ENCODE results near the gene IL17C.

The IL17C gene

DNA sequence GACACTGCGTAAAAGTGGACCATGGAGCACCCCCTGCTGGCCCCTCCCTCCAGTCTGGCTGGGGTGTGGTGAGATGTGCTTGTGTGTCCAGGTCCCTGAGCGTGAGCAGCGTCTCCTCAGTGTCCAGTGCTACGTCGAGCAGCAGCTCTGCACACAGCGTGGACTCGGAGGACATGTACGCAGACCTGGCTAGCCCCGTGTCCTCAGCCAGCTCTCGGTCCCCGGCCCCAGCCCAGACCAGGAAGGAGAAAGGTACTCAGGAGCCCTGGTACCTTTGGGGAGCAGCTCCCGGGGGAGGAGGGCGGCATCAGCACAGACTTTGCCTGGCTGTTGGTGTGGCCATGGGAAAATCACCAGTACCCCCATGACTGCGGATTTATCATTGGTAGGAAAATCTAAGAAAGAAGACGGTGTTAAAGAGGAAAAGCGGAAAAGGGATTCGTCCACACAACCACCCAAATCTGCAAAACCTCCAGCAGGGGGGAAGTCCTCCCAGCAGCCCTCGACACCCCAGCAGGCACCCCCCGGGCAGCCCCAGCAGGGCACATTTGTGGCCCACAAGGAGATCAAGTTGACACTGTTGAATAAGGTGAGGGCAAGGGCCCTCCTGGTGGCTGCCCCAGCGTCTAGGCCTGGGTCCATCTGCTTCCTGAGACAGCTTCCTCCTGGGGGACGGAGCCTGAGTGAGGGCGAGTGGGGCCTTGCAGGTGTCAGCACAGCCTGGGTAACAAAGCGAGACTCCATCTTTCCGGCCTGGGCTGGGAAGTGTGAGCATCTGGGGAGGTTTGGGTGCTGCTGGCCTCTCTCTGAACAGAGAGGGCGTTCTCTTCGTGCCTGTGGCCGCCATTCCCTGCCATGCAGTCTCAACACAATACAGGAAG is 10.6 kb upstream of the IL17C start:
- Mint-ChIP-seq H3K27me3 (no peaks in the 10 kb centered on the region), H3K4me3 (no peak overlapping the region), H3K27ac (no peak overlapping the region), H3K36me3 (ENCODE audit: low read depth) (peaks cover 98% of the 10 kb centered on the region), H3K9me3 (no peaks in the 10 kb centered on the region), H3K4me1 (ENCODE audit: low read depth) (peaks cover 10% of the 10 kb centered on the region)
- intact Hi-C loops (cut with micrococcal nuclease): no loop called here

DNA sequence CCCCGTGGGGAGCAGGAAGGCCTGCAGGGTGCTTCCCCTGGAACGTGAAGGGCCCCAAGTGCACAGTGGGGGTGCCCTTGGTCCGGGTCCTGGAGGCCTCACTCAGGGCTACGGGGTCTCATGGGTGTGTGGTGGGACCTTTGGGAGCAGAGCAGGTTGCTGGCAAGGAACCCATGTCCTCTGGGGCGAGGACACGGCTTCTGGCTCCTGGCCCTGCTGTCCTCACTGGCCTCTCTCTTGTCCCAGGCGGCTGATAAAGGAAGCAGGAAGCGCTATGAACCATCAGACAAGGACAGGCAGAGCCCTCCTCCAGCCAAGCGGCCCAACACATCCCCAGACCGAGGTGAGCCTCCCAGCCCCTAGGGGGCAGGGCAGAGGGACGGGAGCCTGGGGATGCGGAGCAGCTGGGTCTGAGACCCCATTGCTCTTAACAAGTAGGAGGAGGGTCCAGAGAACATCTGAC is 9.8 kb upstream of the IL17C start:
- H3K4me3 Mint-ChIP-seq: no peak overlapping the region
- H3K27me3 Mint-ChIP-seq: no peaks in the 10 kb centered on the region
- H3K36me3 Mint-ChIP-seq (ENCODE audit: low read depth): peaks cover 97% of the 10 kb centered on the region
- H3K9me3 Mint-ChIP-seq: no peaks in the 10 kb centered on the region
- intact Hi-C loops (cut with micrococcal nuclease): no loop called here
- H3K4me1 Mint-ChIP-seq (ENCODE audit: low read depth): peaks cover 12% of the 10 kb centered on the region
- no peak overlapping the region for H3K27ac Mint-ChIP-seq

DNA sequence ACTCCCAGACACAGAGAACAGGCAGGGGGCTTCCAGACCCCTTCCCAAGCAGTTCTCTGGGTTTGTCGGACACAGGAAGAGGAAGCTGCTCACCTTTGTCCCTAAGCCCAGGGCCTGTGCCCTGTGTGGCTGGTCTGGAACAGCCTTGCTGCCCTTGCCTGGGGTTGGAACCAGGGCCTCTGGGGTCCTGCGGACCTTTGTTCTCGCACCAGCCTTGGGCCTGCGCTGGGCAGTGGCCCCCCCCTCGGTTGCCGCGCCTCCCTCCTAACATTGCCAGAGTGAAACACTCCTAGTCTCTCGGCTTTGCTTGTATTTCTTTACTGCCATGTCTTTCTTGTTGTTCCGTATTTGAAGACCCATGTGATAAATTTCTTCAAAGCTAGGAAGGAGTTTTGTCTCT is 8.5 kb upstream of the IL17C start:
- Mint-ChIP-seq H3K36me3 (ENCODE audit: low read depth) (peaks cover 84% of the 10 kb centered on the region), H3K4me1 (ENCODE audit: low read depth) (peaks cover 22% of the 10 kb centered on the region), H3K4me3 (no peak overlapping the region), H3K27ac (no peak overlapping the region), H3K9me3 (no peaks in the 10 kb centered on the region), H3K27me3 (no peaks in the 10 kb centered on the region)
- intact Hi-C loops (cut with micrococcal nuclease): loop anchor here (10.0 kb wide), 2 partner anchors 45 to 55 kb away; partner anchors contain the start of gene SNAI3

DNA sequence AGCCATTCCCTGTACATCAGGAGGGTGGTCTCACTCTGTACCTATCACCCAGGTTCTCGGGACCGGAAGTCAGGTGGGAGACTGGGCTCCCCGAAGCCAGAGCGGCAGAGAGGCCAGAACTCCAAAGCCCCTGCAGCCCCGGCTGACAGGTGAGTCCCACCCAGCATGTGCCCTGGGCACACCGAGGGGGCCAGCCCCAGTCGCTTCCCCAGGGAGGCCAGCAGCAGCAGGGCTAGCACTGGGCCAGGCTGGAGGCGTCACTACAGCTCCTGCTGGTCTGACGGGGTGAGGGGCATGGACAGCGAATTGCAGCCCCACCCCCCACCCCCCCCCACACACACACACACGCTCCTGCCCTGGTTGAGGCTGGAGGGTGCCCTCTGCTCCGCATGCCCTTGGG is 7.9 kb upstream of the IL17C start:
- Mint-ChIP-seq H3K4me1 (ENCODE audit: low read depth) (peaks cover 28% of the 10 kb centered on the region), H3K36me3 (ENCODE audit: low read depth) (peaks cover 78% of the 10 kb centered on the region), H3K9me3 (no peaks in the 10 kb centered on the region), H3K27me3 (peaks cover 3% of the 10 kb centered on the region), H3K27ac (no peak overlapping the region), H3K4me3 (no peak overlapping the region)
- intact Hi-C loops (cut with micrococcal nuclease): loop anchor here (10.0 kb wide), 2 partner anchors 46 to 54 kb away; partner anchors contain the start of gene SNAI3

DNA sequence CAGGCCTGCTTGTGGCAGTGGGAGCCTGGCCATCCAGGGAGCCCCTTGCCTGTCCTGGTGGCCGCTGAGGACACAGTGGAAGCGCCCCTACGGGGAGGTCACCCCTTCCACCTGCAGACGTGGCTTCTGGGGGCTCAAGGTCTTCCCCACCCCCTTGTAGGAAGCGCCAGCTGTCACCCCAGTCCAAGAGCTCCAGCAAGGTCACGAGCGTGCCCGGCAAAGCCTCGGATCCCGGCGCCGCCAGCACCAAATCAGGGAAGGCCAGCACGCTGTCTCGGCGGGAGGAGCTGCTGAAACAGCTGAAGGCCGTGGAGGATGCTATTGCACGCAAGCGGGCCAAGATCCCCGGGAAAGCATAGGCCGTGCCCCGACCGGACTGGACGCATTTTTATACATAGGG is 7.4 kb upstream of the IL17C start:
- peaks cover 8% of the 10 kb centered on the region for H3K27me3 Mint-ChIP-seq
- no peak overlapping the region for H3K27ac Mint-ChIP-seq
- H3K4me3 Mint-ChIP-seq: no peak overlapping the region
- peaks cover 33% of the 10 kb centered on the region for H3K4me1 Mint-ChIP-seq (ENCODE audit: low read depth)
- peaks cover 73% of the 10 kb centered on the region for H3K36me3 Mint-ChIP-seq (ENCODE audit: low read depth)
- no peaks in the 10 kb centered on the region for H3K9me3 Mint-ChIP-seq
- intact Hi-C loops (cut with micrococcal nuclease): loop anchor here (10.0 kb wide), 2 partner anchors 46 to 54 kb away; partner anchors contain the start of gene SNAI3

DNA sequence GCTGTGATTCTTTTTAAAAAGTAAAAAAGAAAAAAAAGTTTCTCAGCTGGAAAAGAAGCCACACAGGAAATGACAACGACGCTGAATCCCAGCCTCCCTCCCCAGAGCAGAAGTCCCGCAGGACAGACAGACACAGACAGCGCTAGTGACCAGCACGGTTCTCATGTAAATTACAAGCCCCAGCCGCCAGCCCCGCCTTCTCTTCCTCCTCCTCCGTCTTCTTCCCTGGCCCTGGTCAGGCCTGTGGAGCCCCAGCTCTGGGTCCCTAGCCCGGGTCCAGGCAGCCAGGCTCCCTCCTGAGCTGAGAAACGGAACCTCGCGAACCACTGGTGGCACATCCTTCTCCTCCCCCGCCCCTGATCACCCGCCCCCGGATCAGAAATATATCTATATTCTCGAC is 7.0 kb upstream of the IL17C start:
- H3K4me3 Mint-ChIP-seq: no peak overlapping the region
- intact Hi-C loops (cut with micrococcal nuclease): loop anchor here (10.0 kb wide), 2 partner anchors 47 to 53 kb away; partner anchors contain the start of gene SNAI3
- peaks cover 13% of the 10 kb centered on the region for H3K27me3 Mint-ChIP-seq
- peaks cover 69% of the 10 kb centered on the region for H3K36me3 Mint-ChIP-seq (ENCODE audit: low read depth)
- no peak overlapping the region for H3K27ac Mint-ChIP-seq
- no peaks in the 10 kb centered on the region for H3K9me3 Mint-ChIP-seq
- peaks cover 38% of the 10 kb centered on the region for H3K4me1 Mint-ChIP-seq (ENCODE audit: low read depth)

DNA sequence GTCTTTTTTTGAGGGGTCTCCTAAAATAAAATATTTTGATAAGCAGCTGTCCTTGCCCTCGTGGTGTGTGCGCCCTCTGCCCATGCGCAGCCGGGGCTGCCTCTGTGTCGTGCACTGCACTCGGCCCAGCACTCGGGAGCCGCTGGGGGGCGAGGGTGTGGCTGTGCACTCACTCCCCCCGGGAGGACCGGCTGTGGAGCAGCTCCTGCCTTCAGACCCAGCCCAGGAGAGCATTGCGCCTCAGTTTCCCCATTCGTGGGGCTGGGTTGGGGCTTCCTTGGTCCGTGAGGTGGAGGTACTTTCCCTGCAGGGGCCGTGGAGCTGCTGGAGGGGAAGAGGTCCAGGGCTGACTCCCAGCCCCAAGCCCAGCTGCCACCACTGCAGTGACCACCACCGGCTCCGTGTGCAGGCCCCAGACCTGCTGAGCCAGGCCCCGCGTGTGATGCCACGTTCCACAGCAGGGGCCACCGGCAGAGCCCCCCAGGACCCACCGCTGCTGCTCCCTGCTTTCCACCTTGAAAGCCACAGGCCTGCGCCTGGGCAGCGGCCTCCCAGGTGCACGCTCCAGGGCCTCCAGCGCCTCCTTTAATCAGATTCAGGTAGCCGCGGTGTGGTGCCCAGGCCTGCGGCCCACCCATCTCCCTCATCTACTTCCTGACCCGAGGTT is 6.3 kb upstream of the IL17C start:
- Mint-ChIP-seq H3K27ac (no peak overlapping the region), H3K9me3 (no peaks in the 10 kb centered on the region)
- intact Hi-C loops (cut with micrococcal nuclease): loop anchor here (10.0 kb wide), 2 partner anchors 47 to 53 kb away; partner anchors contain the start of gene SNAI3

DNA sequence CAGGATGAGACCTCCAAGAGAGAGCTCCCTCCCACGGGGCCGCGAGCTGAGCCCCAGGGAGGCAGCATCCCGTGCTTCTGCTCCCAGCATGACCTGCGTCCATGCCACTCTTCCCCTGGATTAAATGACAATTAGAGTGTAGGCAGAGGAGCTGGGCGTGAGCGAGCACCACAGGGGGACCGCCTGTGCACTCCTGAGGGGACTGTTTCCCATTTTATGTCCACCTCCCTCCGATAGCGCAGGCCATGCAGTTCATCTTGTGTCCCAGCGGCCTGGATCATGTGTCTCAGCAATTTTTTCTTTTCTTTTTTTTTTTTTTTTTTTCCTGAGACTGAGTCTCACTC is 5.8 kb upstream of the IL17C start:
- intact Hi-C loops (cut with micrococcal nuclease): loop anchor here (10.0 kb wide), 2 partner anchors 48 to 52 kb away; partner anchors contain the start of gene SNAI3
- Mint-ChIP-seq H3K4me3 (no peak overlapping the region), H3K9me3 (no peaks in the 10 kb centered on the region), H3K4me1 (ENCODE audit: low read depth) (peaks cover 46% of the 10 kb centered on the region), H3K27me3 (peaks cover 21% of the 10 kb centered on the region), H3K36me3 (ENCODE audit: low read depth) (peaks cover 57% of the 10 kb centered on the region), H3K27ac (no peak overlapping the region)

More for the DNA sequence above, 6.3 kb upstream of the IL17C start:
- H3K4me1 Mint-ChIP-seq (ENCODE audit: low read depth): peaks cover 41% of the 10 kb centered on the region
- H3K4me3 Mint-ChIP-seq: no peak overlapping the region
- H3K27me3 Mint-ChIP-seq: peaks cover 16% of the 10 kb centered on the region
- H3K36me3 Mint-ChIP-seq (ENCODE audit: low read depth): peaks cover 62% of the 10 kb centered on the region

DNA sequence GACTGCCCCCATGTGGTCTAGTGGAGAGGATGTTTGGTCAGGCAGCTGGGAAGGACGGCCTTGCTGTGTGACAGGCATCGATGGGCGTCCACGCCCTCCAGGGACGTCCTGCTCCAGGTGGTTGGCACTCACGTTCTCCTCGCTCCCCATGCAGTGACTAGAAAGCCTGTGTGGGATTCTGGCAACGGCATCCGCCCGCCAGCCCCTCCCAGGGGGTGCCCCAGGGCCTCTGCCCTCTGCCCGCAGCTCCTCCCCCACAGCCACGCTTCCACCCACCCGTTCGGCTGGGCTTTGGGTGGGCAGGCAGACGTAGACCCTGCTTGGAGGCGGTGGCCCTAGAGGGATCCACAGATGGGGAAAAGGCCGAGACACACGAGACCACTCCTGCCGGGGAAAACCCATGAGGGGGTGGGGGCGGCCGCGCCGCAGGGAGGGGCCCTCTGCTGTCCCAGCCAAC is 4.7 kb upstream of the IL17C start:
- intact Hi-C loops (cut with micrococcal nuclease): loop anchor here (10.0 kb wide), 2 partner anchors 49 to 51 kb away; partner anchors contain the start of gene SNAI3
- peaks cover 46% of the 10 kb centered on the region for H3K36me3 Mint-ChIP-seq (ENCODE audit: low read depth)
- H3K4me3 Mint-ChIP-seq: peak overlapping the region; percentile 88
- H3K27me3 Mint-ChIP-seq: peaks cover 32% of the 10 kb centered on the region
- no peaks in the 10 kb centered on the region for H3K9me3 Mint-ChIP-seq
- peaks cover 58% of the 10 kb centered on the region for H3K4me1 Mint-ChIP-seq (ENCODE audit: low read depth)
- peak overlapping the region; percentile 83 for H3K27ac Mint-ChIP-seq

DNA sequence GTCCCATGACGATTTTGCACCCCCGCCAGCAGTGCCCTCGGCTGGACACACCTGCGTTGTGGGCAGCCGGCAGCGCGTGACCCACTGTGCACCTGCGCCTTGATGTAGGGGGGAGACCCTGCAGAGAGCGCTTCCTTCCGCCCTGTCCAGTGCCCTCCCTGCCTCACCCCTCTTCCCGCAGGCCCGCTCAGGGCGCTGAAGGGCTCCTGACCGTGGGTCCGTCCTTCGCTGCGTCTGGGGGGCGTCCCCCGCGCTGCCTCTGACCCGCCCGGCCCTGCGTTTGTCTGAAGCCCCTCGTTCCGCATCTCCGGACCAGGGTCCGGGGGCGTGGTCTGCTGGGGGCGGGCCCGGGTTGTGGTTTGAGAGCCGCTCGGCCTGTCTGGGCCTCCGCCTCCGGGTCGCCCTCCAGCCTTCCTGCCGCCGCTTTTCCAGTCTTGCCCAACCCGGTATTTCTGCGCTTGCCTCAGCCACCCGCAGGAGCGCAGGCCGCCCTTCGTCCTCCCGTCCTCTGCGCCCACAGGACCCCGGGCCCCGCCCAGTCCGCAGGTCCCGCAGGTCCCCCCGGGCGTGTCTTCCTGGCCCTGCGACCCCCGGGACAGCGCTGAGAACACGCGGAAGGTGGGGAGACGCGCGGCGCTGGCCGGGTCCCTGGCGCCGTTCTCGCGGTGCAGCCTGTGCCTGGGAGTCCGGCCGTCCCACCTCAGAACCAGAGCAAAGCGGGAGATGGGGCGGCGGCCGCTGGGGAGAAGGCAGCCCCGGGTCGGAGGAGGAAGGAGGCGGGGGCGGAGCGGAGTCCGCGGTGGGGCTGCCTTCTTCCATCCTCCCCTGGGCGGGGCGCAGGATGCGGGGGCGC is 4.0 kb upstream of the IL17C start:
- Mint-ChIP-seq H3K27ac (peak overlapping the region; percentile 83), H3K4me1 (ENCODE audit: low read depth) (peaks cover 61% of the 10 kb centered on the region)
- intact Hi-C loops (cut with micrococcal nuclease): loop anchor here (10.0 kb wide), 2 partner anchors 50 kb away; partner anchors contain the start of gene SNAI3

DNA sequence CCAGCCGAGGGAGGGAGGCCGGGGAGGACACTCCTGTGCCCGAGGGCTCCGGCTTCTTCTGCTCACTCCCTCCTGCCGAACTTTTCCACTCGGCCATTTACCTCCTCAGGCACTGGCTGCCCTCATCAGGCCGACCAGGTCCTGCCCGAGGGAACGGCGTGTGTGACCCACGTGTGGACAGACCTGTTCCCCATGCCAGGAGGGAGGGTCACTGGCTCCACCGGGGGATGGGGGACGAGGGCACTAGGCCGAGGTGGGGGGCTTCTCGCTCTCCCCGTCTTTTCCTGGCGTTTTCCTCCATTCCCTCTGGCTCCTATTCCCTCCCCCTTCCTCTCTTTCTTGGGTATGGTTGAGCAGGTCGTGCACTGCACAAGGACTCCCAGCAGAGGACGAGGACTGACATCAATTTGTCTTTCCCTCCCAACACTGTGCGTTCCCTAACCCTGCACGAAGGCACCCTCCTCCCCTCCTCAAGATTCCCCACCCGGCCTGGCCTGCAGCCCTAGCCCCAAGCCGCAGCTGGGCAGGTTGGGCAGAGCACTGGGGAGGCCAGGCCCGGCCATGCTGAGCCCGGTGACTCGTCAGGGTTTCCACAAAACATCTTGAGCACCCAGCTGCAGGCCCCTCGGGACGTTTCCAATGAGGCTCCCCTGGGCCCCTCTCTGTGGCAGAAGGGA is 3.2 kb upstream of the IL17C start:
- peaks cover 33% of the 10 kb centered on the region for H3K36me3 Mint-ChIP-seq (ENCODE audit: low read depth)
- H3K4me1 Mint-ChIP-seq (ENCODE audit: low read depth): peaks cover 67% of the 10 kb centered on the region
- peak overlapping the region; percentile 88 for H3K4me3 Mint-ChIP-seq
- peak overlapping the region; percentile 83 for H3K27ac Mint-ChIP-seq
- H3K9me3 Mint-ChIP-seq: no peaks in the 10 kb centered on the region
- intact Hi-C loops (cut with micrococcal nuclease): loop anchor here (10.0 kb wide), 2 partner anchors 50 kb away; partner anchors contain the start of gene SNAI3
- H3K27me3 Mint-ChIP-seq: peaks cover 46% of the 10 kb centered on the region

More for the DNA sequence above, 4.0 kb upstream of the IL17C start:
- Mint-ChIP-seq H3K36me3 (ENCODE audit: low read depth) (peaks cover 41% of the 10 kb centered on the region), H3K27me3 (peaks cover 39% of the 10 kb centered on the region), H3K4me3 (peak overlapping the region; percentile 88), H3K9me3 (no peaks in the 10 kb centered on the region)

DNA sequence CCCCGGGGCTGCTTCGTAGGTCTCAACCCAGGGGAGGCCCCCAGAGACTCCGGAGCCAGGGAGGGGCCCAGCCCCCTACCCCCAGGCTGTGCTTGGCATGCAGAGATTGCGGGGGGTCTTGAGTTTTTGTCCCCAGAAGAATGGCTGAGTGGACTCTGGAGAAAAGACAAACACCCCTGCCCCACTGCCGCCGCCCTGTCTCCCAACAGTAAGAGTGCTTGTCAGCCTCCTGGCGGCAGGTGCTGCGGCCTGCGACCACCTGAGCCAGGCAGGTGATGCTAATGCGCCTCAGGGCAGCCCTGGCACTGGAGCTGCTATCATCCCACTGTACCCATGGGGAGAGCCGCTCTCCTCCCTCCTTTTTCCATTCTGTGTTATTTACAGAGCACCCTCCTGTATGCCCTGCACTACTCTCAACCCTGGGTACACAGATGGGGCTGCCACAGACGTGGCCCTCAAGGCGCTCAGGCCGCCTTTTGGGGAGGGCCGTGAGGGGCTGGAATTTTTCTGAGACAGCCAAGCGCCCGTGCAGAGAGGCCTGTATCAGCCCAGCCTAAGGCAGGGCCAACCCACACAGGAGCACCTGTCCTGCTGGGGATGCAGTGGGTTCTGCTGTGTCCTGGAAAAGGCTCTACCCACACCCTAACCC is 2.6 kb upstream of the IL17C start:
- peak overlapping the region; percentile 20 for H3K4me3 Mint-ChIP-seq
- peaks cover 73% of the 10 kb centered on the region for H3K4me1 Mint-ChIP-seq (ENCODE audit: low read depth)
- no peaks in the 10 kb centered on the region for H3K9me3 Mint-ChIP-seq
- peaks cover 53% of the 10 kb centered on the region for H3K27me3 Mint-ChIP-seq
- intact Hi-C loops (cut with micrococcal nuclease): loop anchor here (10.0 kb wide), 2 partner anchors 49 to 51 kb away; partner anchors contain the start of gene SNAI3
- H3K27ac Mint-ChIP-seq: peak overlapping the region; percentile 83
- H3K36me3 Mint-ChIP-seq (ENCODE audit: low read depth): peaks cover 27% of the 10 kb centered on the region

All from dendritic cell treated with granulocyte-macrophage colony-stimulating factor and Interleukin-4, amounts not matched to agents 40 ng/mL and 50 ng/mL, for 4 days (primary cell).